GM21528 (cell line): Measurements from ENCODE around the gene RPL21.
A peak's percentile ranks its signal among the peaks of the same experiment; 100 is the strongest.

Experiments
- ATAC-seq: cut with Tn5 transposase; IDR thresholded peaks from one replicate; pipeline ENCODE4 v1.9.1; 2021; ENCODE audit warnings: mild to moderate bottlenecking, moderate library complexity; ENCODE audit not compliant: unreplicated experiment, low FRiP score

Gene RPL21

GRCh38 chr13:27257648-27258253 is 6.4 kb downstream of the RPL21 start:
- no peak for ATAC-seq

DNA sequence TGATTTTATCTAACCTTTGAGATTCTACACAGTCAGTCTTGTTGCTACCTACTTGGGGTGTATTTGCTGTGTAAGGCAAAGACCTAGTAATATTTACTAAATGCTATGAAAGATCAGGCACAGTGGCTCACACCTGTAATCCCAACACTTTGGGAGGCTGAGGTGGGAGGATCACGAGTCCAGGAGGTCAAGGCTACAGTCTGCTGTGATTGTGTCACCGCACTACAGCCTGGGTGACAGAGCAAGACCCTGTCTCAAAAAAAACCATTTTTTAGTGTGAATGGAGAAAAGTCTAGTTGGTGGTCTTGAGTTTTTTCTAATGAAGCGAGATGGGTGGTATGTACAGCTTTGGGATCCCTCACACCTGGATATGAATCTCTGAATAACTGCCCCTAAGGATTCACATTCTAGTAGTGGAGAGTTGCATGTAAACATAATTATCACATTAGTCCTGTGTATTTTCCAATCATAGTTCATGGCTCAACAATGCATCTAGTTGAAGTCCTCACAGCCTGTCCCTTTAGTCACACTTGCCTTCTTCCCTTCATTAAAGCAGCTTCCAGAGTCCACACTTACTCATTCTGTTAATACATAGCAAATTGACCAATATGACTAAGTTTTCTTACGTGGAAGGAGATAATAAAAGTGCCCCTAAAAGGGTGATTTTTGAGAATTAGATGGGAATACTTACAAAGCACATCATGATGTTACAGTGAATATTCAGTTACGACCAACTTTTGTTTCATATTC is 7.5 kb downstream of the RPL21 start:
- no peak for ATAC-seq

DNA sequence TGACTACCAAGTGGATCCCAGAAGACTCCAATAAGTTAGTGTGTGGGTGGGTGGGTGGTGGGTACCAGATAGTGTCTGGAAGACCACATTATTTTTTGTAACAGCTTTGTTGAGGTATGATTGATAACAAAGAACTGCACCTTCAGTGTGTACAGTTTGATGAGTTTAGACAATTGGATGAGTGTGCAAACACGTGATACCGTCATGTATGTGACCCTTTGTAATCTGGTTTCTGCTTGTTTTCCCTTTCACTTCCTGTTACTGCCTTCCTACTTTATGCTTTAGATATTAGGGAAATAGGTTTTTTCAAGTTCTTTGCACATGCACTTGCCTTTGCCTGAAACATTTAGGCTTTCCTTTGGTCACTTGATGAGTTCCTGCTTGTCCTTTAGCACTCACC is 8.5 kb downstream of the RPL21 start:
- ATAC-seq, result no peak

- ATAC-seq, result no peak
Measured at GRCh38 chr13:27261396-27261795, 10.0 kb downstream of the RPL21 start.

GRCh38 chr13:27263438-27263837 is 12.1 kb downstream of the RPL21 start:
- ATAC-seq, result no peak

- ATAC-seq, result no peak
Measured at GRCh38 chr13:27264181-27264580, 12.8 kb downstream of the RPL21 start.

GRCh38 chr13:27264648-27265047 is 13.3 kb downstream of the RPL21 start:
- ATAC-seq, result no peak

DNA sequence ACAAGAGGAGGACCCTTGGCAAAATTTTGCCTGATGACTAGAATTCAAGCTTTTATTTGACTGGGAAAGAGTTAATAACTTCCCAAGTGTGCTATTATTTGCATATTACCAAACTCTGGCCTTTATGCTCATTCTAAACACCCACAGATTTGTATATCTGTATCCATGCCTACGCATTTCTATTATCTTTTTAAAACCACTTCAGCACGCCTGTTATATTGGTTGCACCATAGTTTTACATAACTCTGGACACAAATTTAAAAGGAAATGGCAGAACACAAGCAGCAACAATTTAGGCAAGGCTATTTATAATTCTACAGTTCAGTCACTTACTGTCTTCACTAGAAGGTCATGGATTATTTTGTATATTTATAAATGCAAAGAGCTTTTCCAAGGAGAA is 15.6 kb downstream of the RPL21 start:
- no peak for ATAC-seq

- no peak for ATAC-seq
Measured at GRCh38 chr13:27267596-27267995, 16.2 kb downstream of the RPL21 start.

- ATAC-seq, result no peak
Measured at GRCh38 chr13:27269114-27269665, 17.8 kb downstream of the RPL21 start.

GRCh38 chr13:27270594-27271520 is 19.5 kb downstream of the RPL21 start, which contains the start of gene RASL11A:
Gene RASL11A, plus strand, starts transcription at chr13:27270830. Its CDS starts 115 bp downstream, at chr13:27270945.
- ATAC-seq, result peak; percentile 88

DNA sequence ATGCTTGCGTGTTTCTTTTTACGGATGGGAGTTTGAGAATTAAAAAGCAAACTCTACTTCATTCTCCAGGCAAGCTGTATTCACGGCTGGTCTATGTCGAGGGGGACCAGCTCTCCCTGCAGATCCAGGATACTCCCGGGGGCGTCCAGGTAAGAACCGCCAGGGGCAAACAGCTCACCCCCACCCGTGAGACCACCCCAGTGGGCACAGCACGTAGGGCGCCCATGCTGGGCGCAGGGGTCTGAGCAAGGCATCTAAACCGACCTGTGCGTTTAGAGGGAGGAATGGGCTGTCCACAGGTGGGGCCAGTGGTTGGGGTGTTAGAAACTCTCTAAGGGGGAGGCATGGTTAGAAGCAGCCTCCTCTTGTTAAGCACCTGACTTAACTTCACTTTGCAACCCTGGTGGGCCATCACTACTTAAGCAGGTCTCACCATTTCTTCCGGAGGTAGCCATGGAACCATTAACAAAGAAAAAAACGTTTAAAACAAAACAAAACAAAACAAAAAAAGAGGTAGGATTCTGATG is 20.3 kb downstream of the RPL21 start:
- no peak for ATAC-seq

DNA sequence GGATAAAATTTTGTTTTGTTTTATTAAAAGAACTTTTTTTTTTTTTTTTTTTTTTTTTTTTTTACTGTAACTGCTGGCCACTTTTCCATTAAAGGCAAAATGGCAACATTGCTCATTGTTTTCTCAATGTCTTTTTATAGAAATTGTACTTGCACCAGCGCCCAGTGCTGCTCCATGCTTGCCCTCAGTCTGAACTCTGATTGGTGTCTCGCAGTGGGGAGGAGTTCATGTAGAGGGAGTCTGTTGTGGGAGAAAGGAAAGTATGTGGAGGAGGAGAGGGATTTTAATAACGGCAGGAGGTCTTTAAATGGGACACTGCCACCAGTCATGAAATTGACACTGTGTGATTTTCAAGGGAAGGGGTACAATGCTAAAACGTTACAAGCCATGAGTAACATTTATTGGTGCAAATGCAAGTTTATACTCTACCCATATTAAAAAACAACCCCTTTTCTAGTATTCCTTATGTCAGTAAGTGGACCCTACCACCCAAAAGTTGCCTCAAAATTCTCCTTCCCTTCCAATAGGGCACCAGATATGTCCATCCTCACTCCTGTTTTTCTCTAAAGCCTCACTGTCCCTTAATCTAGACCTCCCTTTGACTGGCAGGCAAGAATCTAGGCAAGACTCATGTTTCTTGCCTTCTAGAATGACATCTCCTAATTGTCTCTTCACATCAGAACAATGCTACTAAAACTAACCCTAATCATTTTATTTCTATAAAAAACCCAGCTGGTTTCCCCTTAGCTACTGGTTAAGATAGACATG is 22.5 kb downstream of the RPL21 start:
- ATAC-seq, result no peak

GRCh38 chr13:27274631-27275030 is 23.3 kb downstream of the RPL21 start:
- ATAC-seq, result no peak

GRCh38 chr13:27276188-27276587 is 24.8 kb downstream of the RPL21 start:
- no peak for ATAC-seq

DNA sequence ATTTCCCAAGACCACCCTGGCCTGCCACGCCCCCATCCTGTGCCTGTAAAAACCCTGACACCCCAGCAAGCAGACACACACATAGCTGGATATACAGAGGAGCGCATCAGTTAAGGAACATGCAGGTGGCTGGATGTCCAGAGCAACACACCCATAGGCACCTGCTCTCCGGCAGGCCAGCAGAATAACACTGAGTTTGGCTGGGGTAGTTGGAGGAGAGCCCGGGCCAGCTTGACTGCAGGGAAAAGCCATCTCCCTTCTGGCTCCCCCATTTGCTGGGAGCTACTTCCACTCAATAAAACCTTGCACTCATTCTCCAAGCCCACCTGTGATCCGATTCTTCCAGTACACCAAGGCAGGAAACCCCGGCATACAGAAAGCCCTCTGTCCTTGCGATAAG is 28.1 kb downstream of the RPL21 start:
- ATAC-seq, result no peak

GRCh38 chr13:27280009-27280656 is 28.8 kb downstream of the RPL21 start:
- ATAC-seq, result no peak

DNA sequence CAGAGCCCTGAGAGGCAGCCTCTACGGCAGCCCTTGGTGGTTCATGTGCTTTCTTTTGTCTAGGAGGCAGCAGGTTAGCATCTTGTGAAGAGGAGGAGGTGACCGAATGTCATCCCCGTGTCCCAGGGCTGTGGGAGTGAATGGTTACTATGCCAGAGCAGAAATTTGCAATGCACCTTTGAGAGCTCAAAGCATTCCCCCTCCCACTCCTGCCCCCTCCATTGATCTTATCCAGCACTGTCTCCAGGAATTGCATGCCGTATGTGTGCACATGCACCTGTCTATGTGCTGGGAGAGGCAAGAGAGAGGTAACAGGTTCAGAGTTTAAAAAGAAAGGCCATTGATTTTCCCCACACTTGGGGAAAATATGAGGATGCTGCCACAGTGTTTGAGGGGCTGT is 29.5 kb downstream of the RPL21 start:
- no peak for ATAC-seq

DNA sequence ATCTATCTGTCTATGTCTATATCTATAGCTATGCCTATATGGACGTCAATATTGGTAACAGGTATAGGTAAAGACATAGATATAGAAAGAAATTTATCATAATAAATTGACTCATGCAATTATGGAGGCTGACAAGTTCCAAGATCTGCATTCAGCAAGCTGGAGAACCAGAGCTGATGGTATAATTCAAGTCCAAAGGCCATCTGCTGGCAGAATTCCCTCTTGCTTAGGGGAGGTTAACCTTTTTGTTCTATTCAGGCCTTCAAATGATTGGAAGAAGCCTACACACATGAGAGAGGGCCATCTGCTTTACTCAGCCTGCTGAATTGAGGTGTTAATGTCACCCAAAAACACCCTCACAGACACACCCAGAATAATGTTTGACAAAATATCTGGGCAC is 30.1 kb downstream of the RPL21 start:
- ATAC-seq, result no peak
